Measurements from ENCODE around the gene RNF152.

Gene RNF152

GRCh38 chr18:61831071-61831470, 61.7 kb downstream of the RNF152 start (continued):
- TF ChIP-seq ZNF565 (CRISPR knock-in tag; conservative IDR thresholded peaks at IDR 0.05; ENCODE audit: low read depth) (no peak), TOX (CRISPR knock-in tag; IDR thresholded peaks at IDR 0.05; ENCODE audit: borderline replicate concordance) (no peak), OSR1 (CRISPR knock-in tag; IDR thresholded peaks at IDR 0.05) (no peak), ZC3H10 (CRISPR knock-in tag; IDR thresholded peaks at IDR 0.05) (no peak), CSDC2 (CRISPR knock-in tag; IDR thresholded peaks at IDR 0.05) (no peak), CREB5 (CRISPR knock-in tag; IDR thresholded peaks at IDR 0.05; ENCODE audit: low read depth) (no peak), ESRRG (CRISPR knock-in tag; IDR thresholded peaks at IDR 0.05) (no peak)

- ATAC-seq, result no peak
- TF ChIP-seq ZFP3 (CRISPR knock-in tag; IDR thresholded peaks at IDR 0.05) (no peak), PATZ1 (CRISPR knock-in tag; IDR thresholded peaks at IDR 0.05; ENCODE audit: borderline replicate concordance) (no peak), ISL1 (CRISPR knock-in tag; IDR thresholded peaks at IDR 0.05) (no peak), ZNF565 (CRISPR knock-in tag; conservative IDR thresholded peaks at IDR 0.05; ENCODE audit: low read depth) (no peak), ZFP30 (CRISPR knock-in tag; IDR thresholded peaks at IDR 0.05) (no peak), GLIS3 (CRISPR knock-in tag; IDR thresholded peaks at IDR 0.05) (no peak), CSDC2 (CRISPR knock-in tag; IDR thresholded peaks at IDR 0.05) (no peak)
Observed at GRCh38 chr18:61829108-61829507, 63.7 kb downstream of the RNF152 start.

- no peak for TF ChIP-seq ZFP3 (CRISPR knock-in tag; IDR thresholded peaks at IDR 0.05)
- ATAC-seq, result no peak
Observed at GRCh38 chr18:61827591-61827990, 65.2 kb downstream of the RNF152 start.

- ATAC-seq, result peak; percentile 77
- no peak for TF ChIP-seq RARB (CRISPR knock-in tag; IDR thresholded peaks at IDR 0.05)
- TF ChIP-seq TSHZ2 (CRISPR knock-in tag; IDR thresholded peaks at IDR 0.05), result no peak
- TF ChIP-seq ESRRG (CRISPR knock-in tag; IDR thresholded peaks at IDR 0.05), result no peak
- TF ChIP-seq ZFP3 (CRISPR knock-in tag; IDR thresholded peaks at IDR 0.05), result no peak
- TF ChIP-seq ZFP30 (CRISPR knock-in tag; IDR thresholded peaks at IDR 0.05), result no peak
- no peak for TF ChIP-seq BACH2 (CRISPR knock-in tag; IDR thresholded peaks at IDR 0.05; ENCODE audit: borderline replicate concordance)
- TF ChIP-seq POU6F1 (CRISPR knock-in tag; IDR thresholded peaks at IDR 0.05; ENCODE audit: borderline replicate concordance, low read depth), result no peak
Observed at GRCh38 chr18:61825386-61825785, 67.4 kb downstream of the RNF152 start.

GRCh38 chr18:61824733-61825363, 68.0 kb downstream of the RNF152 start:
- TF ChIP-seq GLIS3 (CRISPR knock-in tag; IDR thresholded peaks at IDR 0.05), result no peak
- TF ChIP-seq ZFP30 (CRISPR knock-in tag; IDR thresholded peaks at IDR 0.05), result no peak
- TF ChIP-seq RARB (CRISPR knock-in tag; IDR thresholded peaks at IDR 0.05), result no peak
- TF ChIP-seq ZNF565 (CRISPR knock-in tag; conservative IDR thresholded peaks at IDR 0.05; ENCODE audit: low read depth), result no peak
- peak; percentile 34; the same call in 2 of the 3 replicates for ATAC-seq

- TF ChIP-seq RARB (CRISPR knock-in tag; IDR thresholded peaks at IDR 0.05) (no peak), ARNTL (CRISPR knock-in tag; IDR thresholded peaks at IDR 0.05; ENCODE audit: borderline replicate concordance, low read depth) (no peak), ESRRG (CRISPR knock-in tag; IDR thresholded peaks at IDR 0.05) (no peak), TCF4 (CRISPR knock-in tag; IDR thresholded peaks at IDR 0.05; ENCODE audit: borderline replicate concordance) (no peak), SNAI2 (CRISPR knock-in tag; IDR thresholded peaks at IDR 0.05) (no peak), TOX (CRISPR knock-in tag; IDR thresholded peaks at IDR 0.05; ENCODE audit: borderline replicate concordance) (no peak), CREB5 (CRISPR knock-in tag; IDR thresholded peaks at IDR 0.05; ENCODE audit: low read depth) (no peak), PPARA (CRISPR knock-in tag; IDR thresholded peaks at IDR 0.05; ENCODE audit: borderline replicate concordance) (no peak), ISL1 (CRISPR knock-in tag; IDR thresholded peaks at IDR 0.05) (no peak), ZNF8 (CRISPR knock-in tag; IDR thresholded peaks at IDR 0.05) (no peak), ZFP30 (CRISPR knock-in tag; IDR thresholded peaks at IDR 0.05) (no peak)
- no peak for ATAC-seq
Observed at GRCh38 chr18:61823595-61823994, 69.2 kb downstream of the RNF152 start.
